HL-60 (cell line): ENCODE data around the gene B4GALNT4.

Experiments
- CTCF ChIP-seq: IDR thresholded peaks from one replicate; pipeline ENCODE4 v1.5.1; 2011; ENCODE audit warnings: low read length, control low read depth, inconsistent platforms; ENCODE audit not compliant: insufficient read depth
- GABPA ChIP-seq: IDR thresholded peaks from 2 replicates; pipeline ENCODE4 v1.6.1; 2012; ENCODE audit warnings: low read depth
- POLR2AphosphoS5 ChIP-seq: IDR thresholded peaks from 2 replicates; pipeline ENCODE4 v1.6.1; 2012; ENCODE audit warnings: low read depth
- SPI1 ChIP-seq: IDR thresholded peaks from 2 replicates; pipeline ENCODE4 v1.6.1; 2012; ENCODE audit warnings: low read depth, mild to moderate bottlenecking, borderline replicate concordance

- TF ChIP-seq SPI1 (no peak), CTCF (no peak), GABPA (no peak), POLR2AphosphoS5 (no peak)
Observed at GRCh38 chr11:371716-372590, 2.7 kb downstream of the B4GALNT4 start.
